ENCODE measurements around the gene SEC11A. TPM values are rescaled to one million over a fixed set of nuclear protein-coding genes. Genes with fewer than 3 reads are reported as not detected.

The SEC11A gene
- polyA plus RNA-seq, 1 donor from 2014 or later = 158 TPM

- H3K27ac ChIP-seq (ENCODE audit: low read length) = no peak overlapping the region
- H3K9ac ChIP-seq (ENCODE audit: low read length) = no peak overlapping the region
- H3F3A ChIP-seq (ENCODE audit: insufficient read depth, low read length, poor library complexity, severe bottlenecking) = no peaks in the 10 kb centered on the region
- H3K36me3 ChIP-seq (ENCODE audit: insufficient read depth, low read length) = peaks cover 22% of the 10 kb centered on the region
- TF ChIP-seq TAF1 (IDR thresholded peaks at IDR 0.05; ENCODE audit: low read depth) = no peak
- TF ChIP-seq POLR2AphosphoS5 (IDR thresholded peaks at IDR 0.05) = no peak
- no peak for TF ChIP-seq EZH2 (IDR thresholded peaks at IDR 0.05; ENCODE audit: borderline replicate concordance, insufficient read depth, low read length, poor library complexity, severe bottlenecking)
- no peak for TF ChIP-seq RAD21 (conservative IDR thresholded peaks at IDR 0.05)
- H3K4me3 ChIP-seq (ENCODE audit: low read length) = no peak overlapping the region
- H2AFZ ChIP-seq (ENCODE audit: low read depth, low read length) = no peak overlapping the region
- no peaks in the 10 kb centered on the region for H4K20me1 ChIP-seq (ENCODE audit: insufficient read depth)
- H3K4me2 ChIP-seq (ENCODE audit: low read length) = no peak overlapping the region
- peaks cover 23% of the 10 kb centered on the region for H3K9me3 ChIP-seq (ENCODE audit: low read length)
- peaks cover 5% of the 10 kb centered on the region for H3K79me2 ChIP-seq (replicated peaks; ENCODE audit: insufficient read depth, low read length)
- H3K27me3 ChIP-seq (ENCODE audit: insufficient read depth, low read depth, low read length) = no peaks in the 10 kb centered on the region
- H3K9me2 ChIP-seq (ENCODE audit: insufficient read depth, low read length) = no peaks in the 10 kb centered on the region
Measured at GRCh38 chr15:84625123-84625522, 90.8 kb downstream of the SEC11A start.

- Histone ChIP-seq H3K9ac (ENCODE audit: low read length) (no peak overlapping the region), H3K4me2 (ENCODE audit: low read length) (no peak overlapping the region), H3K27ac (ENCODE audit: low read length) (no peak overlapping the region), H2AFZ (ENCODE audit: low read depth, low read length) (no peak overlapping the region), H3K9me3 (ENCODE audit: low read length) (peaks cover 23% of the 10 kb centered on the region), H3F3A (ENCODE audit: insufficient read depth, low read length, poor library complexity, severe bottlenecking) (no peaks in the 10 kb centered on the region), H3K4me3 (ENCODE audit: low read length) (no peak overlapping the region), H3K36me3 (ENCODE audit: insufficient read depth, low read length) (peaks cover 28% of the 10 kb centered on the region), H3K27me3 (ENCODE audit: insufficient read depth, low read depth, low read length) (no peaks in the 10 kb centered on the region), H3K79me2 (replicated peaks; ENCODE audit: insufficient read depth, low read length) (peaks cover 5% of the 10 kb centered on the region), H4K20me1 (ENCODE audit: insufficient read depth) (no peaks in the 10 kb centered on the region), H3K9me2 (ENCODE audit: insufficient read depth, low read length) (no peaks in the 10 kb centered on the region)
- no peak for TF ChIP-seq MXI1 (conservative IDR thresholded peaks at IDR 0.05; ENCODE audit: poor library complexity, severe bottlenecking)
- no peak for TF ChIP-seq SMC3 (conservative IDR thresholded peaks at IDR 0.05; ENCODE audit: poor library complexity)
- no peak for TF ChIP-seq TAF1 (IDR thresholded peaks at IDR 0.05; ENCODE audit: low read depth)
- no peak for TF ChIP-seq REST (IDR thresholded peaks at IDR 0.05; ENCODE audit: borderline replicate concordance)
- TF ChIP-seq CTCF (IDR thresholded peaks at IDR 0.05; ENCODE audit: poor library complexity, severe bottlenecking) = no peak
- TF ChIP-seq EP300 (conservative IDR thresholded peaks at IDR 0.05; ENCODE audit: poor library complexity, severe bottlenecking) = no peak
- TF ChIP-seq RAD21 (conservative IDR thresholded peaks at IDR 0.05) = no peak
- no peak for TF ChIP-seq POLR2AphosphoS5 (IDR thresholded peaks at IDR 0.05)
- no peak for TF ChIP-seq EZH2 (IDR thresholded peaks at IDR 0.05; ENCODE audit: borderline replicate concordance, insufficient read depth, low read length, poor library complexity, severe bottlenecking)
Measured at GRCh38 chr15:84624359-84624758, 91.6 kb downstream of the SEC11A start.
